Inferior parietal cortex (tissue), 1 donor: ENCODE measurements around the gene CUTA.
A peak's percentile ranks its signal among the peaks of the same experiment; 100 is the strongest.

Experiments
- DNase-seq: peaks from one replicate; pipeline ENCODE4 v3.0.0-alpha.2; 2016; ENCODE audit errors: extremely low spot score

The CUTA gene

DNA sequence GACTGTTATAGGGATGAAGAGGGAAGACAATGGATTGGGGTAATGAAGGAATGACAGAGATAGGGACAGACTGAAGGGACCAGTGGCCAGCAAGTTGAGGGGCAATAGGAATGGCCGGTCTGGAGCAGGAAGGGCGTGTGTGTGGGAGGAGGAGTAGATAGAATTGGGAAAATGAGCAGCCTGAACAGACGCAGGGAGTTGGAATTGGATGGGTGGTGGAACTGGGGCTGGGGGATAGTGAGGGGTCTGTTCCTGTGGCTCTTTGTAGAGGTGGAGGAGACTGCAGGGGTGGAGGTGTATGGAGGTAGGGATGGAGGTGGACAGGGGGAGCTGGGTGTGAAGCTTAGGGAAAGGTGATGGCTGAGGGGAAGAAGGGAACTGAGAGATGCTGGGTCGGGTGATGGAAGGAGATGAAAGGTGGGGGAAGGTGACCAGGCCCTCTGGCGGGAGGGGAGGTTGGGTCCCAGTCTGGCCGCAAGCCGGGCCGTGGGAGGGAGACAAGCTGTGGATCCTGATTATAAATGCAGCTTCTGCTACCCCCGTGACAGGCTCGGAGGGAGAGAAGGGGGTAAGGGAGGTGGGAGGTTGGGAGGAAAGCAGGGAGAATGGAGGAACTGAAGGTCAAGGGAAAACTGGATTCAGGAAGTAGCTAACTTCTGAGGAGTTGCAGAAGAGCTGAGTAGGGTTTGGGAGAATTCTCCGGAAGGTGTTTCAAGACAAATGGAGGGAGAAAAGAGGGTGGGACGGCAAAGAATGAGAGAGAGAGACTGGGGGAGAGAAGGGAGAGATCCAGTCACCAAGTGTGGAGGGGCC lies 7.2 kb upstream of the CUTA start:
- no peak for DNase-seq

DNA sequence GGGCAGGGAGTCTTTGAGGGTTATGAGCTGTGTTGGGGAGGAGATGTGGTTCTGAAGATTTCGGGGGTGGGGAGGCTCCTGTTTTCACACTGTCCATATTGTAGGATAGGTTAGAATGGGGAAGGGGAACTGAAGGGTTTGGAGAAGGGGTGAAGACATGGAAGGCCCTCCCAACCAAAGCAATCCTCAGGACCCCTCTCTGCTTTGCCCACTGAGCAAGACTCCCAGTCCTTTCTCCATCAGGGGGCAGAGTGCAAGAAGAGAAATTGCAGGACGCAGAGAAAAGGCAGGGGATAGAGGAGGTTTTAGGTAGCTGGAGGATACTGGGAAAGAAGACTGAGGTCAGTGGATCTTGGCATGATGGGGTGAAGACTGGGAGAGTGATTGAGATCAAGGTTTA lies 5.9 kb upstream of the CUTA start:
- DNase-seq = no peak

DNA sequence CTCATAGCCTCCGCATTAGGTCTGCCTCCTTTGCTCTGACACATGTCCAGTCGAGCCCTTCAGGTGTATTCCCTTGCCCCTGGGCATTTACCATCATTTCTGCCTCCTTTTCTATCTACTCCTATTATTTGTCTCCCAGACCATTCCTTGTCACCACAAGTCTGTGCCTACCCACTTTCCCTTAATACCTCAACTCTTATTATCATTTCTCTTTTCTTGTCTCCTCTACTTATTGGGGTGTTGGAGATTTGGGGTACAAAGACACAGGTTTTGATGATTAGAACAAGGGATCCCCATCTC lies 3.4 kb upstream of the CUTA start:
- DNase-seq = no peak

DNA sequence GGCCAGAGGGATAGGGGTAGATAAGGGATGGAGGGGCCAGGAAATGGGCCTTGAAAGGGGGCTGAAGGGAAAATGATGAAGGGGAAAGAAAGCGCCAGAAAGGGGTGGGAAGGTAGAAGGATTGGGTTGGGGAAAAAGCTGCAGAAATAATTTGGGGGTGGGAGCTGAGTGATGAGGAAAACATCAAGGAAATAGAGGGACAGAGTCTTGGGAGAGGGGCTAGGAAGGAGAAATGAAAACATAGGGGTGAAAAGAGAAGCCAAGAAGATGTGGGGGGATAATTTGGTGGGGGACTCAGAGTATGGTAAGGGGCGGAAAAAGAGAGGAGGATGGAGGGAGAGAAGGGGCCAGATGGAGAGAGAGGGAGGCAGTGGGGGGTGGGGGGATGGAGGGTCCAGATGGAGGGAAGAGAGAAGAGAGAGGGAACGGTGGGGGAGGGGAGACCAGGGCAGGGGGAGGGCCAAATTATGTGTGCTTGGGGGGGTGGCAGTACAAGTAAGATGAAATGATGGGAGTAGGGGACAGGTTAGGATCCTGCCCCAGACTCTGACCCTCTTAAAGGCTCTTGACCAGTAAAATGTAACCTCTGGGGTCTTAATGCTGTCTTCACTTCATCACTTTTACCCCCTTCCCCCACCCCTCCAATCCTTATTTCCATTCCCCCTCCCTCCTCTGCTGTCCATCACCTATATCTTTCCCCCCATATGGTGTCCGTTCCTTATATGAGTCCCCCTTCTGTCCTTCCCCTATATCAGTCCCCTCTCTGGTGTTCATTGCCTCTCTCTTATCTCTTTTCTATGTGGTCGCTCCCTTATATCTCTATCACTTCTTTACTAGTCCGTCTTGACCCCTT lies 2.8 kb upstream of the CUTA start:
- no peak for DNase-seq

DNA sequence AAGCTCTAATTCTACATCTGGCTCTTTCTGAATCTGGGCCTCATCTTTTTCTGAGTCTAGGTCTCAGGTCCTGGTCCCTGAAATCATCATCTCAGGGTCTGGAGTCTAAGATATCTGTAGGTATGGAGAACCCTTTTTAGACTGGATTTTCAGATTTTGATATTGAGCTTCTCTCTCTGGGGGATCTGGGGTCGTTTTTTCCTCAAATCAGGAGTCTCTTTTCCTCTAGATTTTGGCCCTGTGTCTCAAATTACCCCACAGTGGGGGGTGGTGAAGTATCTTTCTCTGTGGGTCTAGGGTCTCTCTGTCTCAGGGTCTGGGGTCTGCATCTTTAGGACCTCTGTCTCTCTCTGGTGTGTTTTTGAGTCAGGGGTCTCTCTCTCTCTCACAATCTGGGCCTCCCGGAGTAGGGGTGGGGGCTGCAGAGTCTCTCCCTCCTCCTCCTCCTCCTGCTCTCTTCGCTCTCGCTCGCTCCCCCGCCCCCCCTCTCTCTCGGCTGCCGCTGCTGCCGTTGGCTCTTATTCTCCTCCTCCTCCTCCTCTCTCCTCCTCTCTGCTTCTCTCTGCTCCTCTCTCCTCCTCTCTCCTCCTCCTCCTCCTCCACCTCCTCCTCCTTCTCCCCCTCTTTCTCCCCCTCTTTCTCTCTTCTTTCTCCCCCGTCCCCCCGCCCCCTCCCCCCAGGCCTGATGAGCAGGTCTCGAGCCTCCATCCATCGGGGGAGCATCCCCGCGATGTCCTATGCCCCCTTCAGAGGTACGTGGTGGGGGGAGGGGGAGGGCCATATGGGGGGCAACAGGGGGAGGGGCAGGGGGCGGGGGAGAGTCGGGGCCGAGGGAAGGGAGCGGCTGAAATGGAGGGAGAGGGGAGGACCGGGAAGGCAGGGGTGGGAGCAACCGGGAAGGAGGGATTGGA lies 1.9 kb upstream of the CUTA start, which contains the start of gene SYNGAP1:
Gene SYNGAP1, plus strand, starts transcription at position 486 of the 911 bp plus-strand sequence. Its CDS starts 200 bp downstream, at position 686.
- no peak for DNase-seq

DNA sequence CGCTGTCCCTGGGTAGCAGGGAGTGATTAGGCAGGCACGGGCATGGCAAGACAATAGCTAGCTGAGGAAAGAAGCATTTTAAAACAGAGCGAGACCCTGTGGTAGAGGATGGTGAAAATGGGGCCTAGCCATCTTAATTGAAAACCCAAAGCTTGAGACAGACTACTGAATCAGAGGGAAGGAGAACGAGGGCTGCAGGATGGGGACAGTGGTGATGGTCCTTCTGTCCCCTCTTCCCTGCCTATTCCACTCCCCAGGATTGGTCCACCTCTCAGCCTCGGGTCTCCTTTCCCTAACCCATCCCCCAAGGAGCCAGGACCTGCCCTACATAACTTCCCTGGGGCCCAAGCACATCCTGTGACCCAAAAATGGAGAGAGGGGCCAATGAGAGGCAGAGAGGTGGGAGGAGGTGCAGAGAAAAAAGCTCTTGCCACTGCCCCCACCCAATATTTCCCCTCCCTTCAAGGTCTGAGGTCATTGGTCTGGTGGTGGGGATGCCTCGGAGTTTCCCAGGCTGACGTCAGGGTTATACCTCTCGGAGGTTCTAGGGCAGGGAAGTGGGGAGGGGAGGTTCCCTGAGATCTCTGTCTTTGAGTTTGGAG lies 884 bp upstream of the CUTA start:
- DNase-seq = no peak

DNA sequence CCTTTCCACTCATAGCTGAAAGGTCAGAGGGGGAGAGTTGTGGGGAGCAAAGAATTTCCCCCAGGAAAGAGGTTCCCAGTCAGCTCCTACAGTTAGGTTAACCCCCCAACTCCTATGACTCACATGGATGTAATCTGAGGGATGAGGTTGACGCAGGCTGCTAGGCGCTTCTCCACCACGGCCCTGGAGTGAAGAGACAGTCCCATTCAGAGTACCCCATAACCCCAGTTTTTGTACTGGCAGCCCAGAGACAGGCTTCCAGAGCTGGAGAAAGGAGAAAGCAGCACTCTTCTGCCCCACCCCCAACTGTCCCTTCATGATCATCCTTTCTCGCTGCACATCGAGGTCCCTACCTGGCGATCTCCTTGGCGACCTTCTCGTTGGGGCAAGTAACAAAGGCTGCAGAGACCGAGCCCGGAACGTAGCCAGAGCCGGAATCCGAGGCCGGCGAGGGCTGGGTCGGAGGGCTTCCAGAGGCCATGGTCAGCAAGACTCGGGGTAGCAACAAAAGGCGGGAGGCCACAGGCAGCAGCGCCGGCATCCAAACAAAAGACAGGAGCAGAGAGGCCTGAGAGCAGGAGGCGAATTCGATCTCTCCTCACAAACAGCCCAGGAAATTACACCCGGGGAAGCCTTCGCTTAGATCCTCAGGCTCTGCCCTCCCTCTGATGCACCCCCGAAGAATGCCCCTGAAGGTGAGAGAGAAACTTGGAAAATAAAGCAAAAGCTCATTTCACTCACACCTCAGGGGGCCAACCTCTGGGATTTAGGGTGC lies 592 bp downstream of the CUTA start:
- DNase-seq = no peak

DNA sequence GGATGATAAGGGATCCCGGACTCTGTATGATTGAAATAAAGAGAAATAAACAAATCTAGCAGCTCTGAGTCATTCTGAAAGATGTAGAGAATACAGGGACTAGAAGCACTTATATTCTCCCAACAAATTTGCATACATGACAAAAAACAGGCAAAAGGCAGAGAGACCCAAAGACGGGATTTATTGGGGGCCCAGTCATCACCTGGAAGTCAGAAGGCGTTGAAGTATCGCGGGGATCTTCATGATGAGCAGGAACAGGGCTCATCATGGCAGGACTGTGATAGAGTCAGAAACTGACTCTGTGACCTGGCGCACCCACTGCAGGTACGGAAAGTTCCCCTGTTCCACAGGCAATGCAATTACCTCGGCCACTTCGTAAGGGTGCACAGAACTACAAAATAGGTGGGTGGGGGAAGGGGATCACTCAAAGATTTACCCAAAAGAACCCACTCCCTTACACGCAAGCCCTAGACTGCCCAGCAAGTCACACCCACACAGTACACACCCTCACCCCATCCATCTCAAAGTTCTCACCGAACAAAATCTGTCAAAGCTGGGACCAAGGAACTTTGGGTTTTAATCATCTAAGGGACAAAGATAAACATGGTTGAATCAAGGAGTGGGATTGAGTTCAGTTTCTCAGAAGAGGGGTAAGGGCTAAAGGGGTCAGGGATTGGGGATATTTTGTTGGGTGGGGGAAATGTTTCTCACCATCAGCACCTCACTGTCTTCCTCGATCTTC lies 1.4 kb downstream of the CUTA start:
- DNase-seq = no peak

DNA sequence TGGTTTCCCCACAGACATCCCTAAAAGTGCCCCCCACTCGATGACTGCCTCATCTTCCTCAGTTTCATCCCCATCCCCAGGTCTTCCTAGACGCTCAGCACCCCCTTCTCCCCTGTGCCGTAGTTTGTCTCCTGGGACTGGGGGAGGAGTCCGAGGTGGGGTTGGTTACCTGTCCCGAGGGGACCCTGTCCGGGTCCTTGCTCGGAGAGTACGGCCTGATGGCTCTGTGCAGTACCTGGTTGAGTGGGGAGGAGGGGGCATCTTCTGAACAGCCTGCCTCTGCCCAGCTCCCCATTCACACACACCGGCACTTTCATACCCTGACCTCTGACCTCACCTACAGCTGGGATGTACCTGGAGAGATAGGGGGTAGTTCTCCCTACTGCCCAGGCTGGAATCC lies 2.1 kb downstream of the CUTA start:
- DNase-seq = no peak

DNA sequence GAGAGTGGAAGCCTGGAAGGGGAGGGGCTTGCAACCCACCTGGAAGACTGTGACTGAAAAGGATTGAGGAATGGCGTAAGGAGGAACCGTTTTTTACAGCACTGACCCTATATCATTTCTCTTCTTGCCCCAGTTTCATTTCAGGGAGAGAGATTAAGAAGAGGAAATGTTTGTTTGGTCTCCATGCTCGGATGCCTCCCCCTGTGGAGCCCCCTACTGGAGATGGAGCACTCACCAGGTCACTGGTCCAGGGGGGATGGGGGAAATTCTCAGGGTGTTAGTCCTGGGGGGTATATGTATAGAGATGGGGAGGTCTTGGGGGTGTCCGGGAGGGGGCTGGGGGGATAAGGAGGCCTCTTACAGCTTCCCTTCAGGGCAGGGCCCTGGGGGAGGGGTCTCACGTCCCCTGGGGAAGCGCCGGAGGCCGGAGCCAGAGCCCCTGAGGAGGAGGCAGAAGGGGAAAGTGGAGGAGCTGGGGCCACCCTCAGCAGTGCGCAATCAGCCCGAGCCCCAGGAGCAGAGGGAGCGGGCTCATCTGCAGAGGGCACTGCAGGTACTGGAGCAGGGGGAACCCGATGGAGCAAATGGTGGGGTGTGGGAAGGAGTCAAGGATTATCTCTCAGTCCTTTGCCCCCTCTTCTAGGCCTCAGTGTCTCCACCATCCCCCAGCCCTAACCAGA lies 3.2 kb downstream of the CUTA start:
- no peak for DNase-seq

DNA sequence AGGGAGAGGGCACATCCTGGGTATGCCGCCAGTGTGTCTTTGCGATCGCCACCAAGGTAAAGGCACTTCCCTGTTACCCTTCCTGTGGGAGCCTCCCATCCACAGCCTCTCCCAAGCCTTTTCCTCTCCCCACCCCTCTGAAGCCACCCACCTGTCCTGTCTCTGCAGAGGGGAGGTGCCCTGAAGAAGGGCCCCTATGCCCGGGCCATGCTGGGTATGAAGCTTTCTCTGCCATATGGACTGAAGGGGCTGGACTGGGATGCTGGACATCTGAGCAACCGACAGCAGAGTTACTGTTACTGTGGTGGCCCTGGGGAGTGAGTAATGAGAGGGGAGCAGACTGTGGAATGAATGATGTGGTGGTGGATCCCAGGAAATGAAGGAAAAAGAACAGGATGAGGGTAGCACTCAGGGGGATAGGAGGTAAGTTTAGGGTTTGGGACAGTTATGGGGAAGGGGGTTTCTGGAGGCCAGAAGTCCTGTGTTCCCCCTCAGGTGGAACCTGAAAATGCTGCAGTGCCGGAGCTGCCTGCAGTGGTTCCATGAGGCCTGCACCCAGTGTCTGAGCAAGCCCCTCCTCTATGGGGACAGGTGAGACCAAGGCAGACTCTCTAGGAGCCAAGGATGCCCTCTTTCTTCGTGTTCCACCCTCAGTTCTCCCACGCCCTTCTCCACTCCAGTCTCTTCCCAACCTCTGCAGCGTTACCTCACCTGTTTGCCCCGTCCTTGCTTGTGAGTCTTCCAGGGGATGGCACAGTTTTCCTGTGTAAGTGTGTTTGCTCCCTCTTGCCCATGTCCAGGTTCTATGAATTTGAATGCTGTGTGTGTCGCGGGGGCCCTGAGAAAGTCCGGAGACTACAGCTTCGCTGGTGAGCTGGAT lies 4.4 kb downstream of the CUTA start:
- no peak for DNase-seq

DNA sequence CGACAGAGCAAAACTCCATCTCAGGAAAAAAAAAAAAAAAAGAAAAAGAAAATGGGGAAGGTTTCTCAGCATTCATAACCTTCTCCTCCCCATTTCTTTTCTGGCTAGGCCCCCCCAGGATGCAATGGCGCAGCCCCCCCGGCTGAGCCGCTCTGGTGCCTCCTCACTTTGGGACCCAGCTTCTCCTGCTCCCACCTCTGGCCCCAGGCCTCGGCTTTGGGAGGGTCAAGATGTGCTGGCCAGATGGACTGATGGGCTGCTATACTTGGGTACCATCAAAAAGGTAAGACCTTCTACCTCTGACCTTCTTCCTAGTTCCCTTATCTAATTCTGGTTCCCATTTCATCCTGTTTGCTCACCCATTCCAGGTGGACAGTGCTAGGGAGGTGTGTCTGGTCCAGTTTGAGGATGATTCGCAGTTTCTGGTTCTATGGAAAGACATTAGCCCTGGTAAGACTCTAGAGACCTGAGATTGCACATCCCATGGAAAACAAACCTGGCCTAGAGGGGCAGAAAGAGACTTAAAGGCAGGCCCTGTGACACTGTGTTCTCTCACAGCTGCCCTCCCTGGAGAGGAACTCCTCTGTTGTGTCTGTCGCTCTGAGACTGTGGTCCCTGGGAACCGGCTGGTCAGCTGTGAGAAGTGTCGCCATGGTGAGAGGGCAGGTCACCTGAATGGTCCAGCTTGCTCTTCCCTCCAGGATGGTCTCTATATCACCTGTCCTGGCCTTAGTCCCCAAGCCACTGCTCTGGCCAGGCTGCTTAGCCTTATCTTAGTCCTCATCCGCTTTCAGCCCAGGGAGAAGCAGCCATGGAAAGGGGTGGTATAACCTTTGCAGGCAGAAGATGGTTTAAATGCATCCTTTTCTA lies 5.5 kb downstream of the CUTA start:
- no peak for DNase-seq

DNA sequence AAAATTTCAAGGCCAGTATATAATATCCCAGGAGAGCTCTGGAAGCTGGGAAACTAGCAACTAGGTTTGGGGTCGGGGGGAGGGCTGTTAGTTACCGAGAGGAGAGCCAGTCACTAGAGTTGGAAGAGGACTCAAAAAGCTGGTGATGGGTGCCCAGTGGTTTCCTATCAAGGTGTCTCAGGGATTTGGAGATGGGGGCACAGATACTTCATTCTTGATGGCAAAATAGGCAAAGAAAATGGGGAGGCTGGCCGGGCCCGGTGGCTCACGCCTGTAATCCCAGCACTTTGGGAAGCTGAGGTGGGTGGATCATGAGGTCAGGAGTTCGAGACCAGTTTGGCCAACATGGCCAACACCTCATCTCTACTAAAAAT lies 6.3 kb downstream of the CUTA start:
- DNase-seq = no peak

DNA sequence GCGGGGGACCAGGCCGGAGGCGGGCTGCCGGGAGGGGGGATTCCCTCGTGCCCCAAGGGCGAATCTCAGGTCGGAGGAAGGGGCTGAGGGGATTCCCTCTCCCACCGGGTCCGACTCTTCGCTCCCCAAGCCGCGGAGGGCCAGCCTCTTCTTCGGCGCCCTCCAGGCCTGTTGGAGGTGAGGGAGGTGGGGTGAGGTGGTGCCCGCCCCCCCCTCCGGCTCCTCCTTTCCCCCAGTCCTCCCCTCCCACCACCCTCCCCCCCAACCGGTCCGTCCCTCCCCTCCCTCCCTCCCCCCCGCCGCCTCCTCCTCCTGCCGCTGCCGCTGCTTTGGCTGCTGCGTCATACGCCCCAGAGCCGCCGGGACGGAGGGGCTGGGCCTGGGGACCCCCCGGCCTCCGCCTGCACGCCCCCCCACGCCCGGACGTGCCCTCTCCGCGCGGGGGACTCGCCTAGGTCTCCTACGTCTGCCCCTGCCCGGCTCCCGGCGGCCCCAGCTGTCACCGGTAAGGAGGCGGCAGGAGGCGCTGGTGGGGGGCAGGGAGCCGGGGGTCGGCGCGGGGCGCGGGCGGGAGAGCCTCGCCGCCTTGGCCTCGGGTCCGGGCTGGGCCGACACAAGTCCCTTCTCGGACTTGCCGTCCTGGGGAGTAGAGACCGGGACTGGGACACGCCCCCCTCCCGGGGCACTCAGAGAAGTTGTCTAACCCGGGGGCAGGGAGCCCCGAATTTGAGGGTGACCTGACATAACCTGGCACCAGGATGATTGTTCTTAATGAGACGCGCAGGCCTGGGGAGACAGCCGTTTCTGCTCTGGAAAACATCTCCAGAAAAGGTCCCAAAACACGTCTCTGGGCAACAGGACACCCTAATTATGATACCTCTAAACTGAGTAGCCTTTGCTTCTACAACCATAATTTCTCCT lies 6.9 kb downstream of the CUTA start, which contains the start of gene PHF1:
Gene PHF1, plus strand, starts transcription at position 304 of the 921 bp plus-strand sequence. CDS start 1,250 bp downstream, outside the sequence.
- no peak for DNase-seq

DNA sequence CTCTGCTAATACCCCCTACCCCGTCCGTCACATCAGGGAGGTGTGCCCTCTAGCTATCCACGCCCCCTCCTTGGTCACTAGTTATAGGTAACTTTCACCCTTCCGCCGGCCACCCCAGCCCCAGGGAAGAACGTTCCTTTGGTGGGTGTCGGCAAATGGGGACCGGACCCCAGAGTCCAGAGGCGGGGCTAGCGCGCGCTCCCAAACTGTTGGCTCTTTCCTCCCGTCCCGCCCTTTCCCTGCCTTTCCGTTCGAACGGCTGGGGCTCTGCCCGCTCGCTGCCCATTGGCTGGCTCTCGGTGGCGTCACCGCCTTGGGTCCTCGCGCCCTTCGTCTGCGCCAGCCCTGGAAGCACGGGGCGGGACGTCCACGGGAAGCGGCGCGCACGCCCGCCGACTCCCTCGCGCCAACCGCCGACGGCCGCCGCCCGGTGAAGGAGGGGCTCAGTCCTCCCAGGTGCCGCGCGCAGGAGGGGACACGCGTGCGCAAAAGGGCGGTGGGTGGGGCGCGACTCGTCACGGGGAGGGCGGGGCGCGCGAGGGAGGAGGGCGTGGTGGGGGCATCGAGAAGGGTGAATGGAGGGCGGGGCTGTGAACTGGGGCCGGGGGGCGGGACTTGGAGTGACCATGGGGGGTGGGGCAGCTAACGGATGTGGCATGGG lies 7.7 kb downstream of the CUTA start:
- peak; percentile 95 for DNase-seq
